Activated T-cell treated with anti-CD3 and anti-CD28 coated beads for 4 hours (primary cell): ENCODE data around the gene DDX24.

Experiments used
- DNase-seq: peaks from one replicate; pipeline ENCODE4 v3.0.0-alpha.2; 2020

Gene DDX24

DNA sequence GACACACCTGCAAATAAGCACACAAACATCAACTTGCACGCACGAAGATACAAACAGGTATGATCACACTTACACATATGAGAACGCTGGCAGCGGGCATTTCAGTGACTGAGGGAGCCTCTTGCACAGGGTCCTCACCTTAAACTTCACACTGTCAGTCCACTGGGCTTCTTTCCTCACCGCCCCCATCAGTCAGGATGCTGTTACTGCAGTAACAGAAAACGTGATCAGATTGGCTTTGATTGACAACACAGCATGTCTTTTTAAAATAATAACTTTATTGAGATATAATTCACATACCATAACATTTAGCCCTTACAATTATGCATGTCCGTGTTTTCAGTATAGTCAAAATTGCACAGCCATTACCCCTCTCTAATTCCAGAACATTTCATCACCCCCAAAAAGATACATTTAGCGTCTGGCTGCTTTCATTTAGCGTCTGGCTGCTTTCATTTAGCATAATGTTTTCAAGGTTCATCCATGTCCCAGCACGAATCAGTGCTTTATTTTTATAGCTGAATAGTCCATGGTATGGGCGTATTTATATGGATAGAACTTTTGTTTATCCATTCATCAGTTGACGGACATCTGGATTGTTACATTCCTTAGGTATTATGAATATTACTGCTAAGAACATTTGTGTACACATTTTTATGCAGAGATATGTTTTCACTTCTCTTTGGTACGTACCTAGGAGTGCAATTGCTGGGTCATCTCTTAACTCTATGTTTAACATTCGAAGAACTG is 75.5 kb downstream of the DDX24 start:
- no peak for DNase-seq

- DNase-seq = no peak
Measured at GRCh38 chr14:94004015-94004414, 77.0 kb downstream of the DDX24 start.

DNA sequence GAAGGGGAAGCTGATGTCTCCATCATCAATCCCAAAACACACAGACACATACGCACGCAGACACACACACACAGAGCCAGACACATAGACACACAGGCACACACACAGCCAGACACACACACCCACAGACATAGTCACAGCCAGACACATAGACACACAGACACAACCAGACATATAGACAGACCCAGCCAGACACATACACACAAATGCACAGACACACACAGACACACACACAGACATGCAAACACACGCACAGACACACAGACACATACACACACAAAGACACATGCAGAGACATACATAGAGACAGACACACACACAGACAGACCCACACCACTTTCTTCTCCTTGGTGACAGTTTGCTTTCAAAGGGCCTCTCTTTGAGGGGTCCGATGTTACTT is 77.6 kb downstream of the DDX24 start:
- DNase-seq = no peak

GRCh38 chr14:94001501-94002396 is 79.3 kb downstream of the DDX24 start:
- DNase-seq = peak; percentile 51

DNA sequence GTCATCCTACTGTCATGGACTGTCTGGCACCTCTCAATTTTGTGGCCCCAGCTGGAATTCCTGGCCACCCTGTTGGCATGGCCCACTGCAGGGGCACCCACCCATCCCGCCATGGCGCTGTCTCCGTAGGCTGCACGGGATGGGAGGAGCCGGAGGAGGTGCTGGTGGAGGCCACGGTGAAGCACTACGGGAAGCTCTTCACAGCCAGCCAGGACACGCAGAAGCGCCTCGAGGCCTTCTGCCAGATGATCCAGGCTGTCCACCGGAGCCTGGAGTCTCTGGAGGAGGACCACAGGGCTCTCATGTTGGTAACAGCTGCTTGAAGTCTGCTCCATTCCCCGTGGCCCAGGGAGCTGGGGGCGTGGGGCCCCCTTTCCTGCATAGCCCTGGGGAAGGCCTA is 80.0 kb downstream of the DDX24 start:
- no peak for DNase-seq

DNA sequence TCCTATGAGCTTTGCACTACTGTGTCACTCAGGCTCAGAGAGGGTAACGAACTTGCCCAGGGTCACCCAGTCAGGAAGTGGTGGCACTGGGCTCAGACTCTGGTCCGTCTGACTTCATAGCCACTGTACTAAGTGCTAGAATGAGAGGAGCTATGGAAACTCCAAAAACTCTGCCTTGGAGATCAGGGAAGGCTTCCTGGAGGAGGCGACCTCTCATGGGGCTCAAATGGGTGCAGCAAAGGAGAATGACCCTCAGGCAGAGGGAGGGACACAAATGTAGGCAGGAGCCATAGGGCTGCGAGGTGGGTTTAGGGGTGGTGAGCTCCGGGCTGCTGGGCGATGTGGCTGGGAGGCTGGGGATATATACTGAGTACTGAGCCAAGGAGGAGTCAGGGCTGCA is 80.7 kb downstream of the DDX24 start:
- no peak for DNase-seq

DNA sequence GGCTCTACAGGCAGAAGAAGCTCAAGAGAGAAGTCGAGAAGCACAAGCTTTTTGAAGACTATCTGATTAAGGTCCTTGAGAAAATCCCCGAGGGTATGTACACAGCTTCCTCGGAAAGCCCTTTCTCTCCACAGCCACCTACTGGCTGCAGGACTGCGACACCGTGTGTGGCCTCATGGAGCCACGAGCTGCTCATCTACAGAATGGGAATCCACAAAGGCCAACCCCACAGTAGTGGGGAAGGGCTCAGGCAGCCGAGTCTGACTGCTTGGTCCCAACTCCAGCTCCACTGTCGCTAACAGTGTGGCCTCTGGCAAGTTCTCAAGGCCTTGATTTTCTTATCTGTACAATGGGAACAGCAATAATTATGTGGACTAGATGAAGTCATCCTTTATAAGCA is 81.4 kb downstream of the DDX24 start:
- DNase-seq = no peak

DNA sequence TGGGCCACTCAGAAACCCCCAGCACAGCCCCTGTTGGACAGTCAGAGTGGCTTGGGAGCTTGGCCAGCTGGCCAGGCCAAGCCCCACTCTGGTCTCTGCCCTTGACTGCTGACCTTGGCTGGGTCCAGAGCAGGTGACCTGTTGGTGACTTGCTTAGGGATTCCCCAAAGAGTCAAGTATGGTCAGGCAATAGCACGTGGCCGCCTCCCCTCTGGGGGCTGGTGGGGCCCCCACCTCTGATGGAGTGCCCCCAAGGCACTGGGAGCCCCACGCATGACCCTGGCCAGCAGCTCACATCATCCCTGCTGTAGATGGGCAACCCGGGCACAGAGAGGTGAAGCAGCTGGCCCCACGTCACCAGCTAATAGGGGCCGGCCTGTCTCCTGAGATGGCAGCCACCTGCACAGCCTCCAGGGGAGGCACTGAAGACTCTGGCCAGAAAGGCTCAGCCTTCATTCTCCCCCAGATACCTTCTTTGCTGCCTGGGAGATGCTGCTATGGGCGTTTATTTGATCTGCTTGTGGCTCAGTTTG is 82.1 kb downstream of the DDX24 start:
- DNase-seq = no peak
